Muscle of arm (tissue), 12 donors: Measurements from ENCODE around the gene UQCRHL. TPM values are rescaled to one million over a fixed set of nuclear protein-coding genes. Genes with fewer than 3 reads are reported as not detected.
"Not testable (repeated sequence)": the region's sequence is repeated elsewhere in the genome, so short reads cannot be mapped to it uniquely, and the experiment has no call there.

ENCODE experiments used
- DNase-seq: peaks from one replicate; pipeline ENCODE4 v3.0.0-alpha.2; 2013
- polyA plus RNA-seq, 12 donors: library from polyadenylated mRNA; unstranded; fragments of 120-200 nt; gene quantifications; one replicate each; pipeline ENCODE4 v1.2.1, GENCODE V29; 2013; ENCODE audit not compliant: insufficient read length in 12 of 12

UQCRHL gene
- polyA plus RNA-seq, 12 donors, result 0.31 to 1.9 (median 1.1) TPM; not detected in 2

- DNase-seq, result no peak
Observed at GRCh38 chr1:15836772-15837669, 29.6 kb upstream of the UQCRHL start.

GRCh38 chr1:15836511-15836771 lies 29.0 kb upstream of the UQCRHL start:
- DNase-seq, result not testable (repeated sequence)

DNA sequence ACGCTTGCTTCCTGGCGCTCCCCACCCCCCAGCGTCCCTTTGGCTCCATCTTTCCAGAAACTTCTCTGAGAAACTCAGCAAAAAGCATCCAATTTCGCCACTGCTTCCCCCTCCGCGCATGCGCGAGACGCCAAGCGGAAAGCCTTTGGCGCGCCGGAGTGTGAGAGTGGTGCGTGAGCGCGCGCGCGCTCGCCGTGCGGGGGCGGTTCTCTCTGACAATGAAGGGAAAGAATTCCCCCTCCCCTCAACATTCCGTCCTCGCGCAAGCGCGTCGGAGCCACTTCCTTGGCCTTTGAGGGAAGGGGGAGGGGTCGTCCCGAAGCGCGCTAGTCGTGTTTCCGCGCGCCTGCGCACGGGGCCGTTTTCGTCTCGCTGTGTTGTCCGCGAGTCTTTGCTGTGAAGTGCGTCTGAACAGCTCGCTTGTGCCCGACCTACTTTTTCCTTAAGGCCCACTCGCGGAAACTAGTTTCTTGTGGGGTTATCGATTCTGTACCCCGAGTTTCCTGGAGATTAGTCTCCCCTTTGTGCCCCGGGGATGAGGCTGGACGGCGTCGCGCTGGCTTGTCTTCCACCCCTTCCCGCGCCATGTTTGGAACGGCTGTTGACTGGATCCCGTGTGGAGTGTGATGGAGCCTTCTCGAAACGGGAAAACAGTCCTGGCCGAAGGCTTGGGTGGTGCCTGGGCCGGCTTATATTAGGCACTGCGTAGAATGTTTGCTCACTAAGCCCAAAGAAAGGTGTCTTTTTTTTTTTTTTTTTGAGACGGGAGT lies 28.5 kb upstream of the UQCRHL start:
- peak; percentile 100 for DNase-seq

DNA sequence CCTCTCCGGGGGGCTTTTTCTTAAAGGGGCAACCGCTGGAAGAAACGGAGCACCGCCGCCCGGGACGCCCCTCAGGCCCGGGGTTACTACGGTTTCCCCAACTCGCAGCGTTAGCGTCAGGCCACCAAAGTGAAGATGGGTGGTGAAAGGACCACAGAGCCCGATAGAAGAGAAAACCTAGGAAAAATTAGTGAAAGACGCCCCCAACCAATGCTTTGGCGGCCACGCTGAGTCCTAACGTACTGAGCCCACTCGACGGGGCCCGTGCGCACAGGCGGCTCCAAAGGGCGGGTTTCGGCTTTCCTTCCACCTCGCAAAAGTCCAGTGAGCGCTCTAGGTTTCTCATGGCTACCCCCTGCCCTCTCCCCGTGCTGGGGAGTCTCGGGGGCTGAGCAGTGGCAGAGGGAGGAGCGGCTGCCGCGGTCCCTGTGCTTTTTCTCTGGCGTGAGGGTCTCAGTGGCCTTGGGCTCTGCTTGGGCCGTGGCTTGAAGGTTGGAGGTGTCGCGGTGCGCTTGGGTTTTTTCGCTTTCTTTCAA lies 27.8 kb upstream of the UQCRHL start:
- DNase-seq, result no peak

DNA sequence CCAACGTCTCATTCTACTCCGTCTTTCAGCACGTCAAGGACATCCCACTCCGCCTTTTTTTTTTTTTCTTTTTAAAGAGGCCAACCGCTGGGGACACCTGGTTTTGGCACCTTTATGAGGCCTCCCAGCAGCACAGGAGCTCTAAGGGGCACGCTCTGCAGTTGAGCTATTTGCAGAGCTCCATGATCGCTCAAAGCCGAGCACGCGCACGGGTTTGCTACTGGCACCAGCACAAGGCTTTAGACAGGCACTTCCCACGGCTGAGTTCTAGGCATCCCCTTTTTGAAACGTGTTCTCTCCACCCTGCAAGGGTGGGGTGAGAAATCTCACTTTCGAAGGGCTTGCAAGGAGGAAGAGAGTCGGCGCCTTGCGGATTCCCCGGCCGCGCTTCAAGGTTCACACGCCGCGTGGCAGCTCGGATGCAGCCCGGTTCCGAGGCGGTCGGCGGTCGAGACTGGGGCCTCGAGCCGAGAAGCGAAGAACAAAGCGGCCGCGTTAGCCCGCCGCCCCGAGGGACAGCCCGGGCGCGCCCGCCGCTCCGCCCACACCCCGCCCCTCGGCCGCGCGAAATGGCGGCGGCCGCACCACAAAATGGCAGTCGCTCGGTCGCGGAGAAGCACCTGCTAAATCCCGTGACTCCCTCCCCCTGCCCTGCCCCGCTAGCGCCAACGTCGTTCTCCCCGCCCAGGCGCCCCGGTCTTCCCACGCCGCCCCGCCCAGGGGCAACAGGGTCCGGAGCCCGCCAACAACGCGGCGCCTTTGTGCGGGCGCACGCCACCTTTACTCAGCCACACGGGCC lies 27.2 kb upstream of the UQCRHL start:
- DNase-seq, result peak; percentile 94

DNA sequence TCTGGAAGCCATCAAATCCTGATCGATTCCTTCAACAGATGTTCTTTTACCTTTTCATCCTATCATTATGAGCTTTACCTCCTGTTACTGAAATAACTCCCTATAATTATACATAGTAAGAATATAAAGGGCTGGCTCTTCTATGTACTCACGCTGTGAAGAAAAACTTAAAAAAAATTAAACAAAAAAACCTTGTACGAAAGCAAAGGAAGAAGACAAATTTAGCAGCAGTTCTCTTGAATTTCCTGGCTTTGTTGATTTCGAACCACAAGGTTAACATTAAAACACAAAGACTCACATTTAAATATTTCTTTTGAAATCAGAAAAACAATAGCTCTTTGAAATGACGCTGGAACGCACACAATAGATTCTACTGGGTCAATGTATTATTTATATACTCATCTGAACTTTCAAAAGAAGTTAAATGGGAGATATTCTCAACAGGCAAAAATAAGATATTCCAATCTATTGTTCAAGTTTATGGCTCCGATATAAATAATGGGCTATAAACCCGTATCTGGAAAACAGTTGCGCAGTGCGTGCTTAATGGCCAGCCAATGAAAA lies 26.5 kb upstream of the UQCRHL start:
- peak; percentile 43 for DNase-seq

DNA sequence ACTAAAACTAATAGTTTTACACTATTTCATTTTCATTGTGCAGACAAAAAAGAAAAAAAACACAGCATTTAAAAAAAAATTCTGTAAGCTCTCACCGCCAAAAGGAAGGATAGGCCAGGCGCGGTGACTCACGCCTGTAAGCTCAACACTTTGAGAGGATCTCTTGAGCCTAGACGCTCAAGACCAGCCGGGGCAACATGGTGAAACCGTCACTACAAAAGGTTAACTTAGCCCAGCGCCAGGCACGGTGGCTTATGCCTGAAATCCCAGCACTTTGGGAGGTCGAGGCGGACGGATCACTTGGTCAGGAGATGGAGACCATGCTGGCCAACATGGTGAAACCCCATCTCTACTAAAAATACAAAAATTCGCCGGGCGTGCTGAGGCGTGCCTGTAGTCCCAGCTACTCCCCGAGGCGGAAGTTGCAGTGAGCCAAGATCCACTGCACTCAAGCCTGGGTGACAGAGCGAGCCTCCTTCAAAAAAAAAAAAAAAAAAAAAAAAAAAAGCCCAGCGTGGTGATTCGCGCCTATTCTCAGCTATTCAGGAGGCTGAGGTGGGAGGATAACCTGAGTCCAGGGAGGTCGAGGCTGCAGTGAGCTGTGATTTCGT lies 25.7 kb upstream of the UQCRHL start:
- no peak for DNase-seq

DNA sequence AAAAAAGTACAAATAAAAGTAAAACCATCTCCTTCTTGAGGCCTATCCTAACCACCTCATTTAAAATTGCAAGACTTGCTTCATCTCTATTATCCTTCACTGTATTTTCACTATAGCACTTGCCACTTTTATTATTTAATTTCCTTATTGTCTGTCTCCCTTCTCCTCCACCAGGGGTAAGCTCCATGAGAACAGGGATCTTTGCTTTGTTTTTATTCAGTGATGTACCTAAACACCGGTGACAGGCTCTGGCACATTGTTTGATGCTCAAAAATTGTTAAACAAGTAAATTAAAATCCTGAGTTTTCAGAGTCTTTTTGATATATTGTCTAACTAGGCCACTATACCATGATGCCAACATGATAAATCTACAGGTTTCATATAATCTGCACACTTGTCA lies 22.8 kb upstream of the UQCRHL start:
- DNase-seq, result no peak

- not testable (repeated sequence) for DNase-seq
Observed at GRCh38 chr1:15828931-15829330, 21.5 kb upstream of the UQCRHL start.

DNA sequence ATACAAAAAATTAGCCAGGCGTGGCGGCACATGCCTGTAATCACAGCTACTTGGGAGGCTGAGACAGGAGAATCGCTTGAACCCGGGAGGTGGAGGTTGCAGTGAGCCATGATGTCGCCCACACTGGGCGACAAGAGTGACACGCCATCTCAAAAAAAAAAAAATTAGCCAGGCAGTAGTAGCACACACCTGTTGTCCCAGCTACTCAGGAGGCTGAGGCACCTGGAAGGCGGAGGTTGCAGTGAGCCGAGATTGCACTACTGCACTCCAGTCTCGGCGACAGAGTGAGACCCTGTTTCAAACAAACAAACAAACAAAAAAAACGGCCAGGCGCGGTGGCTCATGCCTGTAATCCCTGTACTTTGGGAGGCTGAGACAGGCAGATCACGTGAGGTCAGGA lies 20.1 kb upstream of the UQCRHL start:
- DNase-seq, result not testable (repeated sequence)

DNA sequence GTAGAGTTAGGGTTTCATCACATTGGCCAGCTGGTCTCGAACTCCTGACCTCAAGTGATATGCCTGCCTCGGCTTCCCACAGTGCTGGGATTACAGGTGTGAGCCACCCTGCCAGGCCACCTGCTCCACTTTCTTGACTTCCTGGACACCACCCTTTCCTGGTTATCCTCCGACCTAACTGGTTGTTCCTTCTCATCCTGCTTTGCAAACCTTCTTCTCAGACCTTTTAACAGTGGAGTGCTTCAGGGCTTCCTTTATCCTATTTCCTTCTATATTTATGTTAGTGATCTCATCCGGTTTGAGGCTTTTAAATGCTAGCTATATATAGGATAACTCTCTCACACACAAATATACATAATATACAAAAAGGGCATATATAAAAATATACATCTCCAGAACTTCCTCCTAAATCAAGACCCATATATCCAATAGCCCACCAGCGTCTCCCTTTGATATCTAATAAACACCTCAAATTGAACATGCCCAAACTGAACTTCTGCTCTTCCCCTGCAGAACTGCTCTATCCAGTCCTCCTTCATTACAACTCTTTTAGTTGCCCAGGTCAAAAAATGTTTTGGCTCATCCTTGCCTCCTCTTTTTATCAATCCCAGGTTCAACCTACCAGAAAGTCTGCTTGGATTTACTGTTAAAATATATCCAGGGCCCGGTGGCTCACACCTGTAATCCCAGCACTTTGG lies 19.5 kb upstream of the UQCRHL start:
- DNase-seq, result no peak

DNA sequence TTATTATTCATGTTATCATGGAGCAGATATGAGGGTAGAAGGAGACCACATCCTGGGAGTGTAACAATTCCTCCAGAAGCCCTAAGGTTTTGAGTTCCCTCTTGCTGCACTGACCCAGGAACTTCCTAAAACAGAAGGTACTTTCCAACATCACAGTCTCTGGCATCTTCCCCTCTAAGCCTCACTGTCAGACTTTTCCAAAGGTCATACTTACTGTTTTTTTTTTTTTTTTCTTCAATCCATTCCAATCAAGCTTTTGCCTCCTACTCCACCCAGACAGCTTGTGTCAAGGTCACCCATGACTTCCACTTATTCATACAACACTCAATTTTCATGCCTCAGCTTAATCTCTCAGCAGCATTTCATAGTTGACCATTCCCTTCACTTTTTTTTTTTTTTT lies 18.4 kb upstream of the UQCRHL start:
- no peak for DNase-seq

DNA sequence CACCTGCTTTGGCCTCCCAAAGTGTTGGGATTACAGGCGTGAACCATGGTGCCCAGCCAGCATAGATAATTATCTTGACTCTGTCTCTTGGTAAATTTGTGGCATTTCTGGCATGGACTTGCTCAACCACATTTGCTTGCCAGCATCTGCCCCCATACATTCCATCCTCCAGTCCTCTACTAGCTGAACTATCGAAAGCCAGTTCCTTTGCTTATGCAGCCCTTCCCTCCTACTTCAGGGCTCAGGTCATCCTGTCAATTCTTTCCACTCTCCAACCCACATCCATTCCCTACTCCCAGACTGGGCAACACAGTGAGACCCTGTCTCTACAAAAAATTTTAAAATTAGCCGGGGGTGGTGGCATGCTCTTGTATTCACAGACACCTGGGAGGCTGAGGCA lies 13.0 kb upstream of the UQCRHL start:
- no peak for DNase-seq

GRCh38 chr1:15816674-15817073 lies 9.2 kb upstream of the UQCRHL start:
- DNase-seq, result no peak

DNA sequence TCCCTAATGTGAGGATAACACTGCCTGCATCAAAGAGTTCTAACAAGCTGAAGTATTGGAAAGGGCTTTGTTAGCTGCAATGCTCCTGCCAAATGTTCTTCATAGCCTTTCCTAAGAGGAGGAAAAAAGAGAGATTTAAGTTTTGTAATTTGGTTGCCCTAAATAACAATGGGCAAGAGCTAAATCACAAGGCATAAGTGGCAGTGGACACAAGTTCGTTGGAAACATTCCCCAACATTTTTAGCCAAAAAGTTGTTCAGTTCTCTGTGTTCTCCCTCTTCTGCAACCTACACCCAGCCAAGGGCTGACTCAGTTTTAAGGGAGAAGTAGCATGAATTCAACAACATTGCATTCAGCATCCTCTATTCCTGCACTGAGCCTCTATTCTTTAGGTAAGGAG lies 2.6 kb upstream of the UQCRHL start:
- DNase-seq, result no peak

- DNase-seq, result no peak
Observed at GRCh38 chr1:15808955-15809354, 1.5 kb upstream of the UQCRHL start.

DNA sequence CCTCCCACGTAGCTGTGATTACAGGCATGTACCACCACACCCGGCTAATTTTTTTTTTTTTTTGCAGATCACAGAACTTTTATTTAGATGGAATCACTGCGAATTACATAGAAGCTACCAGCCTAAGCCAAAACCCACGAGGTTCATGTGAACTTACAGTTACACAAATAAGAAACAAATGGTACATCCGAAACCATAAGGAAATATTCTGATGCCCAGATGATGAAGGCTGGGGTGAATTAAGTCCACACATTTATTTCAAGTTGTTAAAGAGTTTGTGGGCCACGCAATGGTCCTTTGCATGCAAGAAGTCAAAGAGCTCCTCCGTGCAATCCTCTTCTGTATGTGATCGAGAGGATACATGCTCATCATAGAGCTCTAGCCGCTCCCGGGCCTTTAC lies 328 bp downstream of the UQCRHL start:
- no peak for DNase-seq

GRCh38 chr1:15804060-15804459 lies 3.4 kb downstream of the UQCRHL start:
- no peak for DNase-seq

DNA sequence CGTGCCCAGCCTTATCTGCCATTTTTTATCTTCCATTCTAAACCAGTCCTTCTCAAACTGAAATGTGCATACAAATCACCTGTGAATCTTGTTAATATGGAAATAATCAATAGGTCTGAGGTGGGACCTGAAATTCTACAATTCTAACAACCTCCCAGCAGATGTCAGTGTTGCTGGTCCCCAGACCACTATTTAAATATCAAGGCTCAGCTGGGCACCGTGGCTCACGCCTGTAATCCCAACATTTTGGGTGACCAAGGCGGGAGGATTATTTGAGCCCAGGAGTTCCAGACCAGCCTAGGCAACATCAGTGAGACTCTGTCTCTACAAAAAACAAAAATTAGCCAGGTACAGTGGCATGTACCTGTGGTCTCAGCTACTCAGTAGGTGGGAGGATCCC lies 4.1 kb downstream of the UQCRHL start:
- DNase-seq, result peak; percentile 24

DNA sequence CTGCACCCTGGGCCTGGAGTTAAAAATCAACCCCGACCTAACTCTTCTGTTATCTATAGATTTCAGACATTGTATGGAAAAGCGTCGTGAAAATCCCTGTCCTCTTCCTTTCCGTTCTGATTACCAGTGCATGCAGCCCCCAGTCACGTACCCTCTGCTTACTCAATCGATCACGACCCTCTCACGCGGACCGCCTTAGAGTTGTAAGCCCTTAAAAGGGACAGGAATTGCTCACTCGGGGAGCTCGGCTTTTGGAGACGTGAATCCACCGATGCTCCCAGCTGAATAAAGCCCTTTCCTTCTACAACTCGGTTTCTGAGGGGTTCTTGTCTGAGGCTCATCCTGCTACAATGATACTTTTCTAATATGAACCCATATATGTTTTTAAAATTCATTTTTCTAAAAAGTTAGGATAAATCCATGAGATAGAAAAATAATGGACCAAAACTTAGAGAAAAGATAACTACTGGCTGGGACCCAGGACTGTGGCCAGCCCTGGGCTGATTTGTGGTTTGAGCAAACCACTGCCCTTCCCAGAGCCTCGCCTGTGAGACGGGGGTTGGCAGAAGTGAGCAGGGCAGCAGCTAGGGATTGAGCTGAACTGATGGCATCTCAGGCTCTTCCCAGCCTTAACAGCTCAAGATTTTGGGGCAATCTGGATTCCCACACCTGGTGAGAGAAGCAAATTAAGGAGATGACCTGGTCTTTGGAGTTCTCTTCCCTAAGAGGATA lies 5.0 kb downstream of the UQCRHL start:
- DNase-seq, result no peak
